Tibial artery (tissue), 4 donors: Measurements from ENCODE around the gene UBA5.
A peak's percentile ranks its signal among the peaks of the same experiment; 100 is the strongest.

Experiments
- DNase-seq, 2 donors: peaks; one replicate each; pipeline ENCODE4 v3.0.0-alpha.2; 2019
- H3K27ac ChIP-seq, 2 donors: fragments of 200-600 bp; sonication (generic) in 1 of 2; 1 replicate in 1 of 2; 2 replicates in 1 of 2; pipeline ENCODE4 v1.5.1; 2018 to 2019; ENCODE audit warnings: mild to moderate bottlenecking in 1 of 2
- H3K27me3 ChIP-seq, 2 donors: fragments of 200-600 bp; sonication (generic) in 1 of 2; one replicate each; pipeline versions ENCODE4 v1.5.1 to v1.6.0; 2016 to 2019
- H3K36me3 ChIP-seq, 3 donors: fragments of 200-600 bp; sonication (generic) in 2 of 3; one replicate each; pipeline ENCODE4 v1.5.1; 2016 to 2019; ENCODE audit warnings: mild to moderate bottlenecking in 2 of 3
- H3K4me1 ChIP-seq, 4 donors: fragments of 200-600 bp; sonication (generic) in 2 of 4; 1 replicate in 3 of 4; 2 replicates in 1 of 4; pipeline ENCODE4 v1.5.1; 2016 to 2019
- H3K4me3 ChIP-seq, 2 donors: fragments of 200-600 bp; sonication (generic) in 1 of 2; 1 replicate in 1 of 2; 2 replicates in 1 of 2; pipeline ENCODE4 v1.5.1; 2018 to 2019; ENCODE audit warnings: mild to moderate bottlenecking in 2 of 2
- H3K9me3 ChIP-seq, 3 donors: fragments of 200-600 bp; sonication (generic) in 1 of 3; one replicate each; pipeline ENCODE4 v1.5.1; 2016 to 2019
- intact Hi-C: fragments of 100-400 bp; cut with DNase I; formaldehyde crosslinking; loops from one replicate; pipeline ENCODE4 v1.15.0; 2023; ENCODE audit warnings: low total_unique reads
- TF ChIP-seq, protein P1 (sequence below), 2 experiments: fragments of 200-600 bp in 1 of 2; fragments of 450-650 bp in 1 of 2; IDR thresholded peaks; one replicate each; pipeline ENCODE4 v1.5.1; 2017 to 2019; ENCODE audit warnings: antibody characterized with exemption in 2 of 2, mild to moderate bottlenecking in 1 of 2, moderate library complexity in 1 of 2

Gene UBA5

GRCh38 chr3:132720228-132720627 is 60.1 kb downstream of the UBA5 start:
- no peak overlapping the region for H3K27ac ChIP-seq
- H3K9me3 ChIP-seq = no peaks in the 10 kb centered on the region
- no peaks in the 10 kb centered on the region for H3K27me3 ChIP-seq
- H3K4me3 ChIP-seq = peak overlapping the region; percentile 95 to 99
- peaks cover 0 to 39% (median 17%) of the 10 kb centered on the region in 4 donors for H3K4me1 ChIP-seq
- TF ChIP-seq, protein P1, sequence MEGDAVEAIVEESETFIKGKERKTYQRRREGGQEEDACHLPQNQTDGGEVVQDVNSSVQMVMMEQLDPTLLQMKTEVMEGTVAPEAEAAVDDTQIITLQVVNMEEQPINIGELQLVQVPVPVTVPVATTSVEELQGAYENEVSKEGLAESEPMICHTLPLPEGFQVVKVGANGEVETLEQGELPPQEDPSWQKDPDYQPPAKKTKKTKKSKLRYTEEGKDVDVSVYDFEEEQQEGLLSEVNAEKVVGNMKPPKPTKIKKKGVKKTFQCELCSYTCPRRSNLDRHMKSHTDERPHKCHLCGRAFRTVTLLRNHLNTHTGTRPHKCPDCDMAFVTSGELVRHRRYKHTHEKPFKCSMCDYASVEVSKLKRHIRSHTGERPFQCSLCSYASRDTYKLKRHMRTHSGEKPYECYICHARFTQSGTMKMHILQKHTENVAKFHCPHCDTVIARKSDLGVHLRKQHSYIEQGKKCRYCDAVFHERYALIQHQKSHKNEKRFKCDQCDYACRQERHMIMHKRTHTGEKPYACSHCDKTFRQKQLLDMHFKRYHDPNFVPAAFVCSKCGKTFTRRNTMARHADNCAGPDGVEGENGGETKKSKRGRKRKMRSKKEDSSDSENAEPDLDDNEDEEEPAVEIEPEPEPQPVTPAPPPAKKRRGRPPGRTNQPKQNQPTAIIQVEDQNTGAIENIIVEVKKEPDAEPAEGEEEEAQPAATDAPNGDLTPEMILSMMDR (IDR thresholded peaks at IDR 0.05) = no peak
- DNase-seq = no peak
- H3K36me3 ChIP-seq = peaks cover 10 to 19% (median 16%) of the 10 kb centered on the region in 3 donors
- intact Hi-C loops = loop anchor here (10.0 kb wide), 1 partner anchor 855 kb away; the partner anchor contains the start of gene CDV3

DNA sequence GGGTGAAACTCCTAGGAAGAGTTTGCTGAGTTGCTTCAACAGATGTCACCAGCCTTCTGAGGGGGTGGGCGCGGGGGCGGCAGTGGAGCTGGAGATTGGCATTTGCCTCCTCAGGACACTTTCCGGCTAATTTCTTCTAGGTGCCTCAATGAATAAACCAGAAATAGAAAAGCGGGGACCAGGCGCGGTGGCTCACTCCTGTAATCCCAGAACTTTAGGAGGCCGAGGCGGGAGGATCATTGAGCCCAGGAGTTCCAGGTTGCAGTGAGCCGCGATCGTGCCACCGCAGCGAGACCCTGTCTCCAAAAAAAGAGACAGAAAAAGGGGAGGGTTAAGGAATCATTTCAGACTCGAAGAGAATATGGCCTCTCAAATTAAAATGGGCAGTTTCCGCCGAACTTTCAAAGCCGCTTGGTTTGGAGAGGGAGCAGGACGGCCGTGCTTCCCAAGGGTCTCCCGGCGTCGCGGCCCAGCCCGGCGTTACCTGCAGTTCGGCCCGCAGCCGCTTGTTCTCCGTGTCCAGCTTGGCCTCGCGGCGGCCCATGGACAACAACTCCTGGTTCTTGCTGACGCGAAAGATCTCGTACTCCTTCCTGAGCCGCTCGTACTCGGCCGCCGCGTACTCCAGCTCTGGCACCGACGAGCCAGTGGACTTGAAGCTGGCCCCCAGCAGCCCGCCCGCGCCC is 61.5 kb downstream of the UBA5 start:
- TF ChIP-seq, protein P1 (IDR thresholded peaks at IDR 0.05) = peak; percentile 37 to 62

DNA sequence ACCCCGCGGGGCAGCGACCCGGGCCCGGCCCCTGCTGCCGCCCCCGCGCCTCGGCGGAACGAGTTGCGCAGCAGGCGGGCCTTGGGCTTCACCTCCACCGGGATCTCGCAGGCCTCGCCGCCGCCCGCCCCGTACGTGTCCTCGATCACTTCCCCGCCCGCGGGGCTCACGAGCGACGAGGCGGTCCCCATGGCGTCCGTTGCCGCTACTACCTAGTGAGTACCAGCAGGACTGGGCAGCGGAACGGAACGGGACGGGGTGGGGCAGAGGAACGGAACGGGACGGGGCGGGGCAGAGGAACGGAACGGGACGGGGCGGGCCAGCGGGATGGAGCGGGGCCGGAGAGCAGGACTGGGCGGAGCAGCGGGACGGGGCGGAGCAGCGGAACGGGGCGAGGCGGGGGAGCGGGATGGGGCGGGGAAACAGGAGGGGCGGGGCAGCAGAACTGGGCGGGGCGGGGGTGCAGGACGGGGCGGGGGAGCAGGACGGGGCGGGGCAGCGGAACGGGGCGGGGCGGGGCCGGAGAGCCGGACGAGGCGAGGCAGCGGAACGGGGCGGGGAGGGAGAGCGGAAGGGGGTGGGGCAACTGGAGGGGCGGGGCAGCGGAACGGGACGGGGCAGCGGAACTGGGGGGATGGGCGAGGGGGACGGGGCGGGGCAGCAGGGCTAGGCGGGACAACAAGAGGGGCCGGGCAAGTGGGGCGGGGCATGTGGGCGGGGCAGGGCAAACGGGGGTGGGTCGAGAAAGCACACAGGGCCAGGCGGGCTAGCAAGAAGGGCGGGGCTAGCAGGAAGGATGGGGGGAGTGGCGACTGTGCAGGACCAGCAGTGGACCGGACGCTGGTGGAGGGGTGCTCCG is 62.3 kb downstream of the UBA5 start, which contains the start of gene NPHP3:
TSS of gene NPHP3 (minus strand) at position 245 of the 859 bp plus-strand sequence. CDS start at position 191, 54 bp downstream.
- peak; percentile 97 to 99 for DNase-seq
- Histone ChIP-seq H3K4me3 (peak within 1 kb of the TSS; percentile 95 to 99), H3K27ac (peak within 1 kb of the TSS; percentile 88 to 100), H3K27me3 (no peaks in the 10 kb centered on the region), H3K36me3 (peaks cover 6 to 8% (median 7%) of the 10 kb centered on the region in 3 donors), H3K9me3 (no peaks in the 10 kb centered on the region), H3K4me1 (peaks cover 0 to 39% (median 19%) of the 10 kb centered on the region in 4 donors)
- intact Hi-C loops = loop anchor here (10.0 kb wide), 1 partner anchor 852 kb away; the partner anchor contains the start of gene CDV3
- TF ChIP-seq, protein P1 (IDR thresholded peaks at IDR 0.05) = peak in 1 of 2 experiments; percentile 29

More for the DNA sequence above, 61.5 kb downstream of the UBA5 start:
- peak; percentile 66 to 74 for DNase-seq
- intact Hi-C loops = loop anchor here (10.0 kb wide), 1 partner anchor 853 kb away; the partner anchor contains the start of gene CDV3
- Histone ChIP-seq H3K9me3 (no peaks in the 10 kb centered on the region), H3K4me3 (peak overlapping the region; percentile 95 to 99), H3K36me3 (peaks cover 9 to 12% (median 10%) of the 10 kb centered on the region in 3 donors), H3K4me1 (peaks cover 0 to 39% (median 18%) of the 10 kb centered on the region in 4 donors), H3K27ac (peak overlapping the region; percentile 88 to 100), H3K27me3 (no peaks in the 10 kb centered on the region)

- Histone ChIP-seq H3K27ac (peak overlapping the region; percentile 75 to 78), H3K27me3 (no peaks in the 10 kb centered on the region), H3K4me3 (peak overlapping the region; percentile 69 to 80), H3K36me3 (peaks cover 0 to 5% (median 0%) of the 10 kb centered on the region in 3 donors), H3K4me1 (peaks cover 0 to 39% (median 19%) of the 10 kb centered on the region in 4 donors), H3K9me3 (no peaks in the 10 kb centered on the region)
- intact Hi-C loops = loop anchor here (10.0 kb wide), 1 partner anchor 852 kb away; the partner anchor contains the start of gene CDV3
- no peak for DNase-seq
- TF ChIP-seq, protein P1 (IDR thresholded peaks at IDR 0.05) = no peak
Observed at GRCh38 chr3:132723024-132723950, 63.2 kb downstream of the UBA5 start.
